A673 (cell line): ENCODE measurements around the gene NACA. TPM values are rescaled to one million over a fixed set of nuclear protein-coding genes. Genes with fewer than 3 reads are reported as not detected.
"Not testable (repeated sequence)": the region's sequence is repeated elsewhere in the genome, so short reads cannot be mapped to it uniquely, and the experiment has no call there.

Experiments used
- BruUV-seq: library from RNA; stranded (reverse); fragments of 400-500 nt; replicated peaks from 2 replicates; lab custom pipeline; 2021; lab: Mats Ljungman, UMichigan
- CTCF ChIA-PET: fragments of 300-600 bp; sonication (Branson Sonifier 250); formaldehyde crosslinking; loops from one replicate; lab custom pipeline; 2022; ENCODE audit warnings: antibody characterized with exemption; lab: Charles Lee
- POLR2A ChIA-PET: fragments of 300-600 bp; sonication (Branson Sonifier 250); formaldehyde crosslinking; loops from one replicate; lab custom pipeline; 2022; ENCODE audit warnings: antibody characterized with exemption; ENCODE audit not compliant: low non-redundant PET; lab: Charles Lee
- DNase-seq: peaks from one replicate; pipeline ENCODE4 v3.0.0-alpha.2; 2015; ENCODE audit warnings: low spot score
- H3K27ac ChIP-seq: fragments of 200-600 bp; sonication (generic); 2 replicates; pipeline ENCODE4 v1.5.1; 2016; ENCODE audit warnings: mixed run types, low read depth, mild to moderate bottlenecking, mixed read lengths, antibody characterized with exemption, low read length; ENCODE audit not compliant: poor library complexity, severe bottlenecking
- H3K27me3 ChIP-seq: fragments of 200-600 bp; sonication (generic); replicated peaks from 2 replicates; pipeline ENCODE4 v1.6.1; 2017; ENCODE audit warnings: mixed run types, low read depth, mild to moderate bottlenecking, mixed read lengths, antibody characterized with exemption, low read length; ENCODE audit not compliant: insufficient read depth, poor library complexity
- H3K36me3 ChIP-seq: fragments of 200-600 bp; sonication (generic); 2 replicates; pipeline ENCODE4 v1.6.1; 2016; ENCODE audit warnings: mixed run types, mild to moderate bottlenecking, mixed read lengths, antibody characterized with exemption, low read length; ENCODE audit not compliant: insufficient read depth, poor library complexity, severe bottlenecking
- H3K4me1 ChIP-seq: fragments of 200-600 bp; sonication (generic); 2 replicates; pipeline ENCODE4 v1.6.1; 2017; ENCODE audit warnings: mixed run types, mild to moderate bottlenecking, mixed read lengths, antibody characterized with exemption, low read length; ENCODE audit not compliant: insufficient read depth, poor library complexity, severe bottlenecking
- H3K4me3 ChIP-seq: fragments of 200-600 bp; sonication (generic); 2 replicates; pipeline ENCODE4 v1.5.1; 2016; ENCODE audit warnings: low read depth, mixed run types, mild to moderate bottlenecking, mixed read lengths, low read length; ENCODE audit not compliant: poor library complexity, severe bottlenecking
- H3K9me3 ChIP-seq: fragments of 200-600 bp; sonication (generic); 2 replicates; pipeline ENCODE4 v1.6.1; 2016; ENCODE audit warnings: mixed run types, low read depth, mild to moderate bottlenecking, mixed read lengths, antibody characterized with exemption, low read length; ENCODE audit not compliant: poor library complexity, severe bottlenecking
- EZH2 ChIP-seq: fragments of 200-600 bp; sonication (generic); IDR thresholded peaks from 2 replicates; pipeline ENCODE4 v1.6.1; 2017; ENCODE audit warnings: borderline replicate concordance, low read depth, mild to moderate bottlenecking, mixed read lengths, antibody characterized with exemption, low read length; ENCODE audit not compliant: poor library complexity, severe bottlenecking
- intact Hi-C: fragments of 100-400 bp; cut with micrococcal nuclease; formaldehyde crosslinking; loops from one replicate; pipeline ENCODE4 v1.10.0; 2022; ENCODE audit not compliant: unreplicated experiment
- total RNA-seq: library from RNA; stranded (reverse); gene quantifications from 2 replicates; pipeline ENCODE4 v1.2.3, GENCODE V29; 2021
- TF ChIP-seq, protein P1 (sequence below): fragments of 300-800, 200-600 bp; sonication (generic); conservative IDR thresholded peaks from 2 replicates; pipeline ENCODE4 v1.5.1; 2017; ENCODE audit warnings: low read depth, mild to moderate bottlenecking, antibody characterized with exemption, low read length, moderate library complexity, mixed read lengths

NACA gene
- total RNA-seq, 1 experiment from 2014 or later = 908 TPM

DNA sequence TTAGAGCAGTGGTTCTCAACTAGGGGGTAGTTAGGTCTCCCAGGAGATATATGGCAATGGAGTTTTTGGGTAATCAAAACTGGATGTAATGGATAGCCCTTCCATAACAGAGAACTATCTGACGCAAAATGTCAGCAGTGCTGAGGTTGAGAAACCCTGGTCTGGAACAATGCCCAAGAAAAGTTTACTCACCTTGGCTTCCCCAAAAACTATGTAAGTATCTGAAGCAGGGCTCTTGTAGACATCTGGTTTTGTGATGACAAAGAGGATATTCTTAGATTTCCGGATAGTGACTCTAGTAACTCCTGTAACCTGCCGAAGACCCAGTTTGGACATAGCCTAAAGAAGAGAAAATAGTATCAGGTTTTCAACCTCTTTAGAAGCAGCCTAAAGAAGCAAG, 11.8 kb downstream of the NACA start:
- DNase-seq = no peak
- ChIA-PET CTCF (no interaction called here), POLR2A (no interaction called here)
- H3K36me3 ChIP-seq = peaks cover 58% of the 10 kb centered on the region
- intact Hi-C loops = no loop called here
- no peak for TF ChIP-seq EZH2
- TF ChIP-seq, protein P1, sequence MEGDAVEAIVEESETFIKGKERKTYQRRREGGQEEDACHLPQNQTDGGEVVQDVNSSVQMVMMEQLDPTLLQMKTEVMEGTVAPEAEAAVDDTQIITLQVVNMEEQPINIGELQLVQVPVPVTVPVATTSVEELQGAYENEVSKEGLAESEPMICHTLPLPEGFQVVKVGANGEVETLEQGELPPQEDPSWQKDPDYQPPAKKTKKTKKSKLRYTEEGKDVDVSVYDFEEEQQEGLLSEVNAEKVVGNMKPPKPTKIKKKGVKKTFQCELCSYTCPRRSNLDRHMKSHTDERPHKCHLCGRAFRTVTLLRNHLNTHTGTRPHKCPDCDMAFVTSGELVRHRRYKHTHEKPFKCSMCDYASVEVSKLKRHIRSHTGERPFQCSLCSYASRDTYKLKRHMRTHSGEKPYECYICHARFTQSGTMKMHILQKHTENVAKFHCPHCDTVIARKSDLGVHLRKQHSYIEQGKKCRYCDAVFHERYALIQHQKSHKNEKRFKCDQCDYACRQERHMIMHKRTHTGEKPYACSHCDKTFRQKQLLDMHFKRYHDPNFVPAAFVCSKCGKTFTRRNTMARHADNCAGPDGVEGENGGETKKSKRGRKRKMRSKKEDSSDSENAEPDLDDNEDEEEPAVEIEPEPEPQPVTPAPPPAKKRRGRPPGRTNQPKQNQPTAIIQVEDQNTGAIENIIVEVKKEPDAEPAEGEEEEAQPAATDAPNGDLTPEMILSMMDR = no peak
- H3K27me3 ChIP-seq = no peaks in the 10 kb centered on the region
- BruUV-seq = no TSS peak
- peaks cover 22% of the 10 kb centered on the region for H3K4me1 ChIP-seq
- H3K9me3 ChIP-seq = no peaks in the 10 kb centered on the region
- no peak overlapping the region for H3K4me3 ChIP-seq
- H3K27ac ChIP-seq = peak overlapping the region; percentile 15

- Histone ChIP-seq H3K4me1 (no peaks in the 10 kb centered on the region), H3K4me3 (no peak overlapping the region), H3K36me3 (peaks cover 39% of the 10 kb centered on the region), H3K27ac (peak overlapping the region; percentile 11), H3K27me3 (no peaks in the 10 kb centered on the region), H3K9me3 (no peaks in the 10 kb centered on the region)
- no TSS peak for BruUV-seq
- intact Hi-C loops = no loop called here
- no peak for DNase-seq
- ChIA-PET CTCF (no interaction called here), POLR2A (interaction anchor here (0.6 kb wide), 1 partner anchor 93 kb away, joined by 4 read pairs; no protein-coding TSS in a partner anchor)
- TF ChIP-seq, protein P1 = no peak
- no peak for TF ChIP-seq EZH2
Measured at GRCh38 chr12:56709759-56710376, 15.2 kb downstream of the NACA start.

DNA sequence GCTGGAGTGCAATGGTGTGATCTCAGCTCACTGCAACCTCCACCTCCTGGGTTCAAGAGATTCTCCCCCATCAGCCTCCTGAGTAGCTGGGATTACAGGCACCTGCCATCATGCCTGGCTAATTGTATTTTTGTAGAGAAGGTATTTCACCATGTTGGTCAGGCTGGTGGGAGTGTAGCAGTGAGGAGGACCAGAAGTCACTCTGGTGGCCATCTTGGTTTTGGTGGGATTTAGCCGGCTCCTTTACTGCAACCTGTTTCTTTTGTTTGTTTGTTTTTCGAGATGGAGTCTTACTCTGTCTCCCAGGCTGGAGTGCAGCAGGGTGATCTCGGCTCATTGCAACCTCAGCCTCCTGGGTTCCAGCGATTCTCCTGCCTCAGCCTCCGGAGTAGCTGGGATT, 20.6 kb downstream of the NACA start:
- intact Hi-C loops = not testable (repeated sequence)

More for the DNA sequence above, 20.6 kb downstream of the NACA start:
- DNase-seq, POLR2A ChIA-PET, H3K4me3 ChIP-seq, H3K36me3 ChIP-seq, BruUV-seq, H3K27ac ChIP-seq, H3K9me3 ChIP-seq, H3K27me3 ChIP-seq: not testable (repeated sequence)
- H3K4me1 ChIP-seq = peaks cover 11% of the 10 kb centered on the region
- CTCF ChIA-PET = interaction anchor here (0.6 kb wide), 1 partner anchor 13 kb away, joined by 4 read pairs; no protein-coding TSS in a partner anchor
